ENCODE data around the gene ALDH8A1.

Gene ALDH8A1

DNA sequence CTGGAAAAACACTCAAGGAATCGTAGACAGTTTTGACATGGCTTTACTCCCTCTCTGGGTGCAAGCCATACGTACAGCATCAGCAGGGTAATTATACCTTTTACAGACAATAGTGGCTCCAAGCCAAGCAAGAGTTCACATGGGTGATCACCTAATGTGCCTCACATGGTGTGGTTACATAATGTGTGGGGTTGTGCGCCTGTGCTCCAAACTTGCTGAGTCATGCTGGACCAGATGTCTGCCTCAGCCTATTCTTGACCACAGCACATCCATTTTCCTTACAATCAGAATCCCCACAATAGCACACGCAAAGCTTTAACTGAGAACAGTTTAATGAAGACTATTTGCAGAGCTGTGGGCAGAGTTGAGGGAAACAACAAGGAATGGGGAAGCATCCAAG is 74.5 kb downstream of the ALDH8A1 start:
- FAIRE-seq (no peak), DNase-seq (ENCODE audit: insufficient read length, low spot score) (no peak)

- FAIRE-seq (no peak), DNase-seq (ENCODE audit: insufficient read length, low spot score) (no peak)
Measured at GRCh38 chr6:134873500-134874388, 76.2 kb downstream of the ALDH8A1 start.

DNA sequence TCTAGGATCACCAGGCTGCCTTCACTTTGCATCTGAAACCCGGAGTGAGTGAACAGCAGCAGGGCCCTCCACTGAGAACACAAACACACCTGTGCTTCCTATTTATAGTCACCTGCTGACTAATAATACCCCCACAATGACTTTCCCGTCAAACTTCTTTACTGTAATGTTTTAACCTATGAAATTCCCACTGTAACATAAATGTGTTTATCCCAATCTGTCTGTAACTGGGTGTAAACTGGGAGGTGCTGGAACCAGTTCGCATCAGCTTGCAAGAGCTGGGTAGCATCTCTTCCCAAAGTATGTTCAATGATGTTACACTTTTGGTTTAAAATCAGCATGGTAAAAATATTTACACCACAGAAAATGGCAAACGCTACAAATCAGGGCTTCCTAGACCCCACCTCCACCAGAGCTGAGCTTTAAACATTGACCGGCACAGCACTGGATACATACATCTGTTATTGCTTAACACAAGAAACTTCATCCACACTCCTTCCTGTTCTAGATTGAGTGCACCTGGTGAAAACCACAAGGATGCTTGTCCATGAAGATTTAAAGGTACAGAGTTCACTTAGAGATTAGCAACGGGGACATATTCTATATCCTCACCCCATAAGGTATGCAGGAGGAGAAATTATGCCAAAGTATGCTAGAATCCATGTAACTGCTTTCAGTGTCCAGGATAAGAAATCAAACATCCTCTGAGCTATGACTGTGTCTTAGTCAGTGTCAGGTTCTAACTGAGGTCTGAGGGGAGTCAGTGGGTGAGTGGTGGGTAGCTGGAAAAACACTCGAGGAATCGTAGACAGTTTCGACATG is 79.0 kb downstream of the ALDH8A1 start:
- DNase-seq (ENCODE audit: insufficient read length, low spot score) = no peak
- FAIRE-seq = no peak

DNA sequence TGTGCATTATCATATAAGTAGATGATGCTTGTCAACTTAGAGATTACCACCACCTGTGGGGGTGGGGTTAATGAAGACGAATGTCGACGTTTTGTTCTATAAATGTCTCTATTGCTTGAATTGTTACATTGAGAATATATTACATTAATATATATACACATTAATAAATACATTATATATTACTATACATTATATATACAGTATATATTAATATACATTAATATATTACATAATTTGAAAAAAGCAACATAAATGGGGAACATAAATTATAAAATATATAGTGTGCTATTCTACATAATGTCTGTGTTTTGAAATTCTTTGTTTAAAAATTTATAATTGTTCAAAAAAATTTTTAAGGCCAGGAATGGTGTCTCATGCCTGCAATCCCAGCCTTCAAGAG is 81.1 kb downstream of the ALDH8A1 start:
- no peak for FAIRE-seq
- DNase-seq (ENCODE audit: insufficient read length, low spot score) = no peak

Measured in HTR-8/SVneo (cell line).